Tibial nerve (tissue), 4 donors: ENCODE results near the gene TMEM101.

Experiments
- EP300 ChIP-seq, 2 donors: sonication (generic); formaldehyde crosslinking; IDR thresholded peaks; one replicate each; pipeline ENCODE4 v1.6.1; 2017; ENCODE audit warnings: antibody characterized with exemption in 2 of 2, mild to moderate bottlenecking in 1 of 2
- POLR2A ChIP-seq, 2 donors: fragments of 450-650 bp; IDR thresholded peaks; one replicate each; pipeline ENCODE4 v1.6.1; 2017; ENCODE audit warnings: antibody characterized with exemption in 2 of 2, mild to moderate bottlenecking in 2 of 2, moderate library complexity in 2 of 2
- TF ChIP-seq, protein P1 (sequence below), 5 experiments: fragments of 200-600 bp in 3 of 5; fragments of 450-650 bp in 2 of 5; sonication (generic) in 3 of 5; IDR thresholded peaks; one replicate each; pipeline ENCODE4 v1.5.1; 2016 to 2019; ENCODE audit warnings: antibody characterized with exemption in 5 of 5, mild to moderate bottlenecking in 3 of 5, moderate library complexity in 2 of 5

GRCh38 chr17:43998552-43998951 lies 16.2 kb downstream of the TMEM101 start:
- TF ChIP-seq, protein P1, sequence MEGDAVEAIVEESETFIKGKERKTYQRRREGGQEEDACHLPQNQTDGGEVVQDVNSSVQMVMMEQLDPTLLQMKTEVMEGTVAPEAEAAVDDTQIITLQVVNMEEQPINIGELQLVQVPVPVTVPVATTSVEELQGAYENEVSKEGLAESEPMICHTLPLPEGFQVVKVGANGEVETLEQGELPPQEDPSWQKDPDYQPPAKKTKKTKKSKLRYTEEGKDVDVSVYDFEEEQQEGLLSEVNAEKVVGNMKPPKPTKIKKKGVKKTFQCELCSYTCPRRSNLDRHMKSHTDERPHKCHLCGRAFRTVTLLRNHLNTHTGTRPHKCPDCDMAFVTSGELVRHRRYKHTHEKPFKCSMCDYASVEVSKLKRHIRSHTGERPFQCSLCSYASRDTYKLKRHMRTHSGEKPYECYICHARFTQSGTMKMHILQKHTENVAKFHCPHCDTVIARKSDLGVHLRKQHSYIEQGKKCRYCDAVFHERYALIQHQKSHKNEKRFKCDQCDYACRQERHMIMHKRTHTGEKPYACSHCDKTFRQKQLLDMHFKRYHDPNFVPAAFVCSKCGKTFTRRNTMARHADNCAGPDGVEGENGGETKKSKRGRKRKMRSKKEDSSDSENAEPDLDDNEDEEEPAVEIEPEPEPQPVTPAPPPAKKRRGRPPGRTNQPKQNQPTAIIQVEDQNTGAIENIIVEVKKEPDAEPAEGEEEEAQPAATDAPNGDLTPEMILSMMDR (IDR thresholded peaks at IDR 0.05) = no peak
- TF ChIP-seq POLR2A (IDR thresholded peaks at IDR 0.05) (no peak), EP300 (IDR thresholded peaks at IDR 0.05) (no peak)
